A549 (cell line): ENCODE measurements around the gene FAM120A.

Experiments used
- BHLHE40 ChIP-seq: IDR thresholded peaks from 2 replicates; pipeline ENCODE4 v1.6.1; 2012; ENCODE audit warnings: low read depth, low read length, inconsistent platforms
- CBX2 ChIP-seq: fragments of 200-600 bp; sonication (generic); IDR thresholded peaks from 2 replicates; pipeline ENCODE4 v1.6.1; 2016; ENCODE audit warnings: low read depth, mild to moderate bottlenecking, borderline replicate concordance
- CHD2 ChIP-seq: fragments of 150-350 bp; IDR thresholded peaks from 2 replicates; pipeline ENCODE4 v1.6.1; 2014; ENCODE audit warnings: low read length; ENCODE audit not compliant: partially characterized antibody
- CTCF ChIP-seq: fragments of >200 bp; sonication (Bioruptor Twin); formaldehyde crosslinking; IDR thresholded peaks from 3 replicates; pipeline ENCODE4 v1.5.1; 2016
- EP300 ChIP-seq, 2 experiments: fragments of >200 bp; sonication (Bioruptor Twin); formaldehyde crosslinking; IDR thresholded peaks; 2 replicates in 1 of 2; 3 replicates in 1 of 2; pipeline ENCODE4 v1.6.1; 2016 to 2017
- GATA3 ChIP-seq: IDR thresholded peaks from 2 replicates; pipeline ENCODE4 v1.6.1; 2012; ENCODE audit warnings: borderline replicate concordance
- KDM5A ChIP-seq: fragments of 200-600 bp; sonication (generic); IDR thresholded peaks from 2 replicates; pipeline ENCODE4 v1.6.1; 2016; ENCODE audit warnings: antibody characterized with exemption, mild to moderate bottlenecking
- POLR2A ChIP-seq: IDR thresholded peaks from 2 replicates; pipeline ENCODE4 v1.6.1; 2012; ENCODE audit warnings: mild to moderate bottlenecking, low read length
- RAD21 ChIP-seq, 2 experiments: fragments of >200 bp in 1 of 2; sonication (Bioruptor Twin) in 1 of 2; formaldehyde crosslinking in 1 of 2; IDR thresholded peaks in 1 of 2; conservative IDR thresholded peaks in 1 of 2; 2 replicates in 1 of 2; 3 replicates in 1 of 2; pipeline ENCODE4 v1.6.1; 2012 to 2018; ENCODE audit warnings: inconsistent platforms in 1 of 2
- RCOR1 ChIP-seq: fragments of 150-350 bp; IDR thresholded peaks from 2 replicates; pipeline ENCODE4 v1.6.1; 2014; ENCODE audit warnings: antibody characterized with exemption, low read length, low read depth
- USF2 ChIP-seq: fragments of 450-650 bp; IDR thresholded peaks from 2 replicates; pipeline ENCODE4 v1.6.1; 2014; ENCODE audit warnings: antibody characterized with exemption
- ZNF302 ChIP-seq: fragments of 250-450 bp; sonication (Bioruptor Pico); IDR thresholded peaks from 2 replicates; pipeline ENCODE4 v1.9.0; 2021; ENCODE audit warnings: inconsistent platforms, mild to moderate bottlenecking, moderate library complexity
- TF ChIP-seq, protein P1 (sequence below): IDR thresholded peaks from 2 replicates; pipeline ENCODE4 v1.6.1; 2012
- TF ChIP-seq, protein P2 (sequence below): IDR thresholded peaks from 2 replicates; pipeline ENCODE4 v1.6.1; 2012; ENCODE audit warnings: low read depth, borderline replicate concordance

- TF ChIP-seq CTCF (no peak), RAD21 (conservative IDR thresholded peaks at IDR 0.05 in 1 of 2, IDR thresholded peaks at IDR 0.05 in 1 of 2) (no peak), KDM5A (no peak), EP300 (IDR thresholded peaks at IDR 0.05) (no peak), GATA3 (no peak), BHLHE40 (no peak), CHD2 (no peak), CBX2 (no peak), USF2 (no peak), RCOR1 (no peak), POLR2A (no peak), ZNF302 (CRISPR knock-in tag) (no peak)
- TF ChIP-seq, protein P1, sequence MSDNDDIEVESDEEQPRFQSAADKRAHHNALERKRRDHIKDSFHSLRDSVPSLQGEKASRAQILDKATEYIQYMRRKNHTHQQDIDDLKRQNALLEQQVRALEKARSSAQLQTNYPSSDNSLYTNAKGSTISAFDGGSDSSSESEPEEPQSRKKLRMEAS: no peak
- TF ChIP-seq, protein P2, sequence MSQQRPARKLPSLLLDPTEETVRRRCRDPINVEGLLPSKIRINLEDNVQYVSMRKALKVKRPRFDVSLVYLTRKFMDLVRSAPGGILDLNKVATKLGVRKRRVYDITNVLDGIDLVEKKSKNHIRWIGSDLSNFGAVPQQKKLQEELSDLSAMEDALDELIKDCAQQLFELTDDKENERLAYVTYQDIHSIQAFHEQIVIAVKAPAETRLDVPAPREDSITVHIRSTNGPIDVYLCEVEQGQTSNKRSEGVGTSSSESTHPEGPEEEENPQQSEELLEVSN: no peak
Measured at GRCh38 chr9:93416530-93417235, 34.8 kb upstream of the FAM120A start.
